DMS114 treated with DMSO at 0.1 percent for 48 hours (cell line): ENCODE results near the gene ABCA13.

Source experiments
- DNase-seq: peaks from one replicate; lab custom pipeline; 2025; ENCODE audit not compliant: unreplicated experiment; lab: John Stamatoyannopoulos, UW

Gene ABCA13

DNA sequence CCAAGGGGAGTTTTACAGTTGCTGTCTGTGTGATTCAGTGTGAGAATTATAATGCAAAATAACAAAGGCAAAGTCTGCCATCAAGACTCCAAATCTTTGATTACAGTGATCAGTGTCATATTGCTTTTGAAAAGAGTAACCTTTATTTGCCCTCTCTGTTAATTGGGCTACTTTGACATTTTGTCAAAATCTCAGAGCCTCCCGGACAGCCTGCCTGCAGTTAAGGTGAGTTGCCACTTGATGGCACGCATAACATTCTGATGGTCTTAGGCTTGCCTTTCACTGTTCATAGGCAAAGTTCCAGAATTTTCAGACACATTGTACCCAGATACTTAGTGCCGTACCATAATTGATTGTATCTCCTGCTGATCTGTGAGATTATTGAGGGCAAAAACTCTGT is 253.5 kb downstream of the ABCA13 start:
- DNase-seq, result no peak

DNA sequence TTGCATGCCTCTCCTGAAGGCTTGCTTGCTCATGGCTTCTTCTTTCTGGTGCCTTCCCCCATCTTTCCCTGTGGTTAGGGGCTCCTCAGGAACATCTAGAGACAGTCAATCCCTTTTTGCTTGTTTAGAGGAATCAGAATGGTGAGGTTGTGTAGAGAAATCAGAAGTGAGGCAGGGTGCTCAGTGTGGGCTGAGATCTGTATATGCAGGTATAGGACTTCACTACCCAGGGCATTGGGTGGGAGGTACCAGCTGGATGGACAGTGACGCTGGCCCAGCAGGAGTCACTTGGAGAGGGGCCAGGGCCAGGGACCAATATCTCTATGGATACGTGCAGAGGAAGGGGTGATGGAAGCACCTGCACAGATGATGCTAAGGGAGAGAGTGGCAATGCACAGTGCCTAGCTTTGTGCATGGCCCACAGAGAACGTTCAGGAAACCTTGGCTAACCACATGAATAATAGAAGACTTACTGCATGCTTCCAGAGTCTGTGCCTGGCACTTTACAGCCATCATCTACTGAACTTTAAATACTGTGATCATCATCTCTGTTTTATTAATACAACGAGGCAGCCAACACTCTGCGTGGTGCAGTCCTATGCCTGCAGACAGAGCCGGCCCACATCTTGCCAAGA is 255.2 kb downstream of the ABCA13 start:
- DNase-seq, result no peak

DNA sequence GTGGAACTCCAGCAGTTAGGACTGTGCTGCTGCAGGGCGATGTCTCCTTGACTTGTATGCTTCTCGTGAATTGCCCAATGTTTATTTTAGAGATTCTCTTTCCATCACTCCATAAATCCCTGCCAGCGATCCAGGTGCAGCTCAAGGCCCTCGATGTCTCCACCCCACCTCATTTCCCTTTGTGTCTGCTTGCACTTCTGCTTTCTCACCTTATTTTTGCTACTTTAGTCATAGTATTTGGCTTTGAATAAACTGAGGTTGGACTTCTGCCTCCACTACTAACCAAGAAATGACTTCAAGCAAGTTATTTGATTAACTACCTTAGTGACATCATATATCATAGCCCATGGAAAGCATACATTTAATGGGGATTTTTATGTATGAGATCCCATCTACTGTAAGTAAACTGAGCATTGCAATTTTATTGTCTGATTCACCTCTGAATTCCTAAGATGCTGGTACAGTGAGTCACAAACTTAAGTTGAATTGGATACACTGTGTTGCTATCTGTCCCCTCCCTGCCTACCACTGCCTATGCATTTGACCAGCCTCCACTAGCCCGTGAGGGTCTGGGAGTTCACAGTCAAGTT is 255.8 kb downstream of the ABCA13 start:
- no peak for DNase-seq

DNA sequence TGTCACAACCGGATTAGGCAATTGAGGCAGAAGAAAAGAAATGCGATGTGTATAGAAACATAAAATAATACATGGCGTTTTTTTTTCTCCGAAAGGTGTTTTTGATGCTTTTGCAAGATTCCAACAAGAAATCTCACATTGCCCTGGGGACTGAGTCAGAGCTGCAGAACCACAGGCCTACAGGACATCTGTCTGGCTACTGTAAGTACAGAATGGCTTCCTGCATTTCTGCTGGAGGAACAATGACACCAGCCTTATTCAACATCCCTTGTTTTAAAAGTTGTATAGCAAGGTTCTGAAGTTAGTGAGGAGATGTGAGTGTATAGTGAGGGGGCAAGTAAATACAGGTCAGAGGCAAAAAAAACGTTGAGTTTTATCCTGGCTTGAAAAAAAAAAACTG is 256.4 kb downstream of the ABCA13 start:
- no peak for DNase-seq

DNA sequence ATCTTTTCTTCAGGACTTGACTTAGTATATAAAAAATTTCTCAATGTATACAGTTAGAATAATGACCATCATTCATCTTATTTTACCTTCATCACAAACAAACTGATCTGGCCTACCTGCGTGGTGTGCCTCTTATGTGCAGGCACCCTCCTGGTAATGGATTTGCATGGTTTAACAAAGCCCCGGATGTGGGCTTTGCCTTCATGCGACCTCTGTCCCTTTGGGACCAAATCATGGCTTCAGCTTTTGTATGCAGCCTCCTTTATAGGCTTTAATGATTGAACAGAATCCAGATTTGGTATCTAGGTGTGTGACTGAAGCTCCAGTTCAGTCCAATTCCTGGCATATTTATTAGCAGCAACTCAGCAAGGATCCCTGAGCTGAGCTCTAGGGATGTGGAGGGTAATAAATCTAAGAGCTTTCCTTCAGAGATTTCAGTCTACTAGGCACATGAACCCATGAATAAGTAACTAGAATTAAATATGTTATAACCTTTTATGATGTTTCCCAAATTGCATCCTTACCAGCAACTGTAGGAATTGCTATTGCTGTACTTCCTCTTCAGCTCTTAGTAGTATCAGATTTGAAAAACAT is 256.9 kb downstream of the ABCA13 start:
- DNase-seq, result no peak

DNA sequence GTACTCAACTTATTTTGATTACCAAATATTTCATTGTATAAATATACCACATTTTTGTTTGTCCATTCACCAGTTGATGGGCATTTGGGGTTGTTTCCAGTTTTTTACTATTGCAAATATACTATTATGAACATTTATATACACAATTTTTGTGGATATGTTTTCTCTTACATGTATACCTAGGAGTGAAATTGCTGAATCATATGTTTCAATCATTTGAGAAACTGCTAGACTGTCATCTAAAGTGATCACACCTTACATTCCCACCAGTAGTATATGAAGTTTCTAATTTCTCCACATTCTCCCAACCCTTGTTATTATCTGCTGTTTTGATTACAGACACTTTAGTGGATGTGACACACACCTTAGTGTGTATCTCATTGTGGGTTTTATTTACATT is 257.9 kb downstream of the ABCA13 start:
- no peak for DNase-seq

DNA sequence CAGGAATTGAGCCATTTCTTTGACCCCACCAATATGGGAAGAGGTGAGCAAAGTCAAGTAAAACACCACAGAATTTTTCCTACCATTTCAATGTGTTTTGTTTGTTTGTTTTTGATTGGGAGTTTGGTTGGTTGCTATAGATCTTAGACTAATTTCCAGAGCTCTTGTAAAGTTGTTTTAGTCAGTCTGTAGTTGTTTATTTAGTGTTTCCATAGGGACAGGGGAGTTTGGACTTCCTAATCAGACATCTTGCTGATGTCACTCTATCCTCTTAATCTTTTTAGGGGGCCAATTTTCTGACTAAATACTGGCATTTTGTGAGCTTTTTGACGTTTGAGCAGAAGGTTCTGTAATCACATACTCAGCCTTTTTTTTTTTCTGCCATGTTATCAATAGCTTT is 266.9 kb downstream of the ABCA13 start:
- no peak for DNase-seq

DNA sequence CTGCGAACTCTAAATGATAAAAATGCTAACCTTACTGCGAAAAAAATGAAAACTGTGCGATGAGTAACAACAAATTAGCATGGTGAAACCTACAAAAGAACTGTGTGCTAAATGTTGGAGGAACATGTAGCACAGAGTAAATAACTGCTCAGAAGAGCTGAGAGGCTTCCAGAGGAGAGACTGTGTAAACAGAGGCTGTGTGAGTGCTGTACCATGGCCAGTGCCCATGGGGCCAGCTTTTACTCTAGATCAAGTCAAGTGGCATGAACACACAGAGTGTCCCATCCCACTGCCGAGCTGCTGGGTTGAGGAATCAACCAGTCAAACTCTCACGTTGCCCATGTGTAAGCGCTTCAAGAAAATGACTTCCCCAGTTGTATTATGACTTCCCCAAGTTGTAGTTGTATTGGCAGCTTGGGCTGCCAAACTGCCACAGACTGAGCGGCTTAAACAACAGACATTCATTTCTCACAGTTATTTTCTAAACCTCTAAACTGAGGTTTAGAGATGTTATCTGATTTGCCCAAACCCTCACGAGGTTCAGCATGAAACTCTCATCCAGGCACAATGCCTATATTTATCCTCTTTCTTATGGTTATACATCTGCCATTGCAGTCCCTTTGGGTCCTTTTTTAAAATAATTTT is 270.7 kb downstream of the ABCA13 start:
- no peak for DNase-seq

DNA sequence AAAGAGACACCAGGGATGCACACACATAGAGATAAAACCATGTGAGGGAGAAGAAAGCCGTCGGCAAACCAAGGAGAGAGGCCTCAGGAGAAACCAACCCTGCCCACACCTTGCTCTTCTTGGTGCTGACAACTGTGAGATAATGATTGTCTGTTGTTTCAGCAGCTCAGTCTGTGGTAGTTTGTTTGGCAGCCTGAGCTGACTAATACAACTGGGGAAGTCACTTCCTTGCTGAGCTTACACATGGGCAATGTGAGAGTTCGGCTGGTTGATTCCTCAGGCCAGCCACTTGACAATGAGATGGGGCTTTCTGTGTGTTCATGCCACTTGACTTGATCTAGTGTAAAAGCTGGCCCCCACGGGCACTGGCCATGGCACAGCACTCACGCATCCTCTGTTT is 271.8 kb downstream of the ABCA13 start:
- DNase-seq, result no peak

DNA sequence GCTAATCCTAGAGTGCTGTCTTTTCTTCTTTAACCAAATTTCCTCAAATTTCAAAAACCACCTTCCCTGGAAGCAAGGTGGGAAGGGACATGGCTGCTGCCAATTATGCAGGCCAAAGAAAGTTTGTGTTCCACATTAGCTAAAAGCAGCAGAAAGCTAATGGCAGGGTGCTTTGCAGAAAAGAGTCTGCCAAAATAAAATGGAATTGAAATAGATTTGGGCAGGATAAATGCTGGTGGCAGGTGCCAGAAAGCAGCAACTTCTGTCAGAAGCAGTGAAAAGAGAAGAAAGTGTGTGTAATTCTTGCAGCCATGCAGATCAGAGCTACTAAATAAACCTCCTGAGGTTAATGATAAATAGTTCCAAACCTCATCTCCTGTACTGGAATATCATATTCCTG is 275.5 kb downstream of the ABCA13 start:
- DNase-seq, result no peak

DNA sequence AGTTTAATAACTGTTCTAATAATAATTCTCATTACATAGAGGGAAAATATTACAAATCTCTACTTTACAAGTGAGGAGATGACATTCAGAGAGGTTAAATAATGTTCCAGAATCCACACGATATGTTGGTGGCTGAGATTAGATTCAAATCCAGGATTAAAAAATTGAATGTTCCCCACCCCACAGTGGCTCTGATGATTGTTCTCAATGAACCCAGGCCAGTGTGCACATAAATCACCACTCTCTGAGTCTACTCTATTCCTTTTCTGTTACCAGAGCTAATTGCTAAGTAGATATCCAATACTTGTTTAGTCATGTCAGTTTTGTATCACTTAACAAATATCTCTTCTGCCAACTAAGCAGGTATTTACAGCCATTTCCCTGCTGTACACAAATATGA is 281.0 kb downstream of the ABCA13 start:
- DNase-seq, result no peak

DNA sequence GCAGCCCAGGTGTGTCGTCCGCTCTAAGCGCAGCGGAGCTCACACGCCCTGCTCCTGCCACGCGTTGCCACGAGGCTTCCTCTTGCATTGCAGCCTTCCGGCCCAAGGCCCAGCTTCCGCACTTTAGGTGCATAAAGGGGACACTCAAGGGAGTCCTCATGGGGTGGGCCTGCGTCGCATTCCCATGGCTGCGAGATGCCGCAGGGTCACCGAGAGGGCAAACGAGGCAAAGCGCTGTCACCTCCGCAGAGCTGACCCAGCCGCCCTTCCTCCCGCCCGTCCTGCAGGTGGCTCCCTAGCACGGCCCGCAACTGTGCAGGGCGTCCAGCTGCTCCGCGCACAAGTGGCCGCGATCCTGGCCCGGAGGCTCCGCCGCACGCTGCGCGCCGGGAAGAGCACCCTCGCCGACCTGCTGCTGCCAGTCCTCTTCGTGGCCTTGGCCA is 283.5 kb downstream of the ABCA13 start:
- no peak for DNase-seq

DNA sequence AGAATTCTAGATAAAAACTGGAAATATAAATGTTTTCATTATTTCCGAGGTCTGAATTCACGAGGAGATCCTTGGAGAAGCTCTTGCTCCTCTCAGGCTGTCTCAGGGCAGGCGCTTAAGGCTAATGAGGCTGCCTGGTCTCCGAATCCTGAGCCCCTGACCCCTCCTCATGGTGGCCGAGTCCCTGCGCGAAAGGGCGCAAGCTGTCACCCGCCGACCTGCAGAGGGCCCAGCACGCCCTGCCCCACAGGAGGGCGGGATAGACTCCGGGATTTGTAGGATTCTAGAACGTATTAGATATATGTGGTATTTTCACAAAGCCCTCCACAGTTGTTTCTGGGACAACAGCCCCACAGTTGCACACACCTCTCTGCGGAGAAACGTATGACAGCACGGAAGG is 284.1 kb downstream of the ABCA13 start:
- DNase-seq, result no peak

DNA sequence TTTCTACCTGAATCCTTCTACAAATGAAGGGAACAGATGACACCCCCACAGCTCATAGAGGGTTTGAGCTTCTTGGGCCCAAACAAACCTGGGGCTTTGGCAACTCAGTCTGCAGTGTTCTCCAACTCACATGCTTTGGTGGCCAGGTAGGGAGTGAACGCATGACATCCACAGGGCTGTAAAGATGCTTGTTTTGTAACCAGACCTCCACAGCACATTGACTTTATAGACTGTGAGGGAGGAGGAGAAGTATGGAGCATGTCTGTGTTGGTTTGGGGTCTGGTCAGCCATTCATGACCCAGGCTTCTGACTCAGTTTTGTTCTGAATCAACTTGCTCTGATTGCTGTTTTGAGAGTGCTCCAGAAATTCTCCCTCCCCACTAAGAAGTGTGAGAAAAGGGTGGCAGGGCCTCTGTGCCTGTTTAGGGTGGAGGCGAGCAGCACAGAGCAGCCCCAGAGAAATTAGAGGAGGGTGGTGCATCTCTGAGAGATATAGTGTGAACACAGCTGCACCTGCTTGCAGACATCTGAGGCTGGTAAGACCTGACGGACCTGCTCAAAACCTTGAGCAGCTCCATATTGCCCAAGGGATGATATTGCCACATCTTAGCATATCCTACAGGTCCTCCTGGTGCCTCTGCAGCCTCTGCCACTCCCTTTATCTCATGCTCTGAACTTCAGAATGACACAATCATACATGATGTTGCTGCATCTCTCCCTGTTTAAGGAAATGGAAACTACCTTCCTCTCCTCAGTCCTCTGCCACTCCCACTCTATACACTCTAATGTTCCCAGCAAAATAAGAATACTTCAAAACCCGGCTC is 287.7 kb downstream of the ABCA13 start:
- DNase-seq, result no peak

DNA sequence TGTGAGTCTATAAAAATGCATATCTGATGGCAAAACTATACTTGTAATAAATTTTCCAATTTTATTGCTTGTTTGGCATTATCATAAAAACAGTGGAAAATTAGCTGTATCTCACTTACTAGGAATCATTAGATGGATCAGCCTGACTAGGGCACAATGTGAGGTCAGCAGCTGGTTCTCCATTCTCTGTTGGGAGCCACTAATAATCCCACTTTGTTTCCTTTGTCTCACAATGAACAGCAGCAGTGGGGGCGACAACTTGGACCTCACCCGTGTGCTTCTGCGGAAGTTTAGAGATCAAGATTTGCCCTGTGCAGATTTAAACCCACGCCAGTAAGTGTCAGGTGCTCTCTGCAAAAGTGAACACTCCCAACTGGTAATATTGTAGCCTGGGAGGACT is 295.5 kb downstream of the ABCA13 start:
- no peak for DNase-seq

DNA sequence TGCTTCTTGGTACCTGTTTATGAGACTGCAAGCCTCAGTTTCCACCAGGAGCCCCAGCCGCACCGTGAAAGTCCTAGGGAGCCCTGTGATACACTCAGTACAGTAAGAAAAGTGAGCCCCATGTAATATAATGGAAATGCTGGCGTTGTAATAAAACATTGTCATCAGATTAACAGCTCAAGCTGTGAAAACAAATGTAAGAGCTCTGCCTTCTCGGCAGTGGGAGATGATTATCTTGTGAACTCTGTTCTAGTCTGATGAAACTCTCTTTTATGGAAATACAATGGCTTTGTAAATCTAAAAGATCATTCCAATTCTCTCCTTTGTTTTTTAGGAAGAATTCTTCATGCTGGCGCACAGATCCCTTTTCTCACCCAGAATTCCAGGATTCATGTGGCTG is 299.9 kb downstream of the ABCA13 start:
- DNase-seq, result no peak

DNA sequence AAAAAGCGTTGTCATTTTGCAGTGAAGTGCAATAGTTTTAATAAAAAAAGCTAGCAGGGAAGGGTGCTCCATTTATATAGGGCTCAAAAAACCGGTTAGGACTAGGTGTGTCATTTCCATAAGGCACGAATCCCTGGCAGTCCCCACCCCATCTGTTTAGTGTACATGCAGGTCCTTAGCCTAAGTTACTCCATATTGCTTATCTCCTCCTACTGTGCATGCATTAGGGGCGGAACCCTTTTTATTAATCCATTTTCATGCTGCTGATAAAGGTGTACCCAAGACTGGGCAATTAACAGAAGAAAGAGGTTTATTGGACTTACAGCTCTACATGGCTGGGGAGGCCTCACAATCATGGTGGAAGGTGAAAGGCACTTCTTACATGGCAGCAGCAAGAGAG is 301.4 kb downstream of the ABCA13 start:
- no peak for DNase-seq

DNA sequence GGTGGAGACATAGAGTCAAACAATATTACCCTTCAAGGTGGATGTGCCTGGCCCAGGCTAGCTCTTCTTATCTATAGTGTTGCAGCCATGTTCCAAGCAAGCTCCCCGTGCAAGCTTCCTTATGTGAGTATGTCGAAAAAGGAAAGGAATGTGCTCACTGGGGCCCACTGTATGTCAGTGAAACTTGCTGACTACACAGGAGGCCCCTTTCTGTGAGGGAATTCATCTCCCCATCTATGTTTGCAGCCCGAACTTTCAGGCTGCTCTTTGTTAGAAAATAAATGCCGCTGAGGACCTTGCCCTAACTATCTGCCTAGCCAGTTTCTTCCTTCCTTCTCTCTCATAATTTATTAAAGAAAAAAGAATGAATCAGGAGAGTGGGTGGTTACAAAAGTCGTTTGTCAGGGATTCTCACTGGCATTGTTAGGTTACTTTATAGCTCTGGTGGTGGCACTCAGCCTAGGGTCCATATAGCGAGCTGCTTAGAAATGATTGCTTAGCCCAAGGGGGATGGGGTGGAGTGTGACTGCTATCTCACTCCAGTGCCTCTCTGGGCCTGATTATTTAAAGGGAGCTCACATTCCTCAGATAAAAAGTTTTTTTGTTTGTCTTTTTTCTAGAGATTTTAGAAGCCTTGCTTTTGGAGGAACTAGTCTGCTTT is 302.1 kb downstream of the ABCA13 start:
- no peak for DNase-seq

DNA sequence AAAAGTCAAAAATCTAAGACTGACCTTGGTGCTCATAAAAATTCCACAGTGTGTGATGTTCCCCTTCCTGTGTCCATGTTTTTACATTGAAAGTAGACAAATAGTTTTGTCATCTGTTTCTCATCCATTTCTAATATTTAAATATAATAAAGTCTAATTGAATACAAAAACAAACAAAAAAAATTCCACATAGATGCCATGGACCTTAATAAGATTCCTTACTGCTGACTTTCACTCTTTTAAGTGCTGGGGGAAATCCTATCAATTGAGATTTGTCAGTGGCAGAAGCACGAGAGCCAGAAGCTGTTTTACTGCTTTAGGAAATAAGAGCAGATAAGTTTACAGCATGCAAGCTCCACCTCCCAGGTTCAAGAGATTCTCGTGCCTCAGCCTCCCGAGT is 310.0 kb downstream of the ABCA13 start:
- DNase-seq, result no peak

DNA sequence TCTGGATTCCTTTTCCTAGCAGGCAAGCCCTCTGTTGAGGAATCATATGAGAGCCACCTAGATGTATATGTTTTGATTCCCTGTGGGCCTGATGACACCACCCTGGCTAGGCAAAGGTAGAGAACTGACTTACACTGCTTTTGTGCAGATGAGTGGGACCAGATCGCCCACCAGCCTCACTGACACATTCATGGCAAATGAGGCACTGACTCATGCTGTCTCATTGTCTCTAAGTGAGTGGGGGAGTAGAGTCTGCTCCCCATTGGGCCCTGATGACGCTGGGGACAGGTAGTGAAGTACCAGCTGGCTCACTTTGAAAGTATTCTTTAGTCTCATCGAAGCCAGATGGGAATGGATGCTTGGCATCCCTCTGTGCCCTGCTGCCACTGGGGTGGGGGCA is 326.3 kb downstream of the ABCA13 start:
- DNase-seq, result no peak

DNA sequence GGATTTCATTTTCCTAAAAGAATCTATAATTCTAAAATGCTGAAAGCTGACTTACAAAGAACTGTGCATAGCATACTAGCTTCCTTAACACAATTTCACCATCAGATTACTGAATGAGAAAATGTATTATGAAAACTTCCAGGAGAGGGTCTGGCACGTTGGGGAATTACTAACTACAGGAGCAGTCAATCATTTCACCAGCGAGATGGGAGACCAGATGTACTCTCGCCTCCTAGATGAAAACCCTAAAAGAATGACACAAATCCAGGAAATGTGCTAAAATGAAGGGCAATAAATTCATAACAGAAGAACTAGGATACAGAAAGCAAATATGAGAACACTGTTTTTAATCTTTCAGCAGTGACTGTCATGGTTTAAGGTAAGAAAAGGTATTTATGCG is 330.8 kb downstream of the ABCA13 start:
- no peak for DNase-seq
